ENCODE data around the gene LIN7C.

The LIN7C gene

DNA sequence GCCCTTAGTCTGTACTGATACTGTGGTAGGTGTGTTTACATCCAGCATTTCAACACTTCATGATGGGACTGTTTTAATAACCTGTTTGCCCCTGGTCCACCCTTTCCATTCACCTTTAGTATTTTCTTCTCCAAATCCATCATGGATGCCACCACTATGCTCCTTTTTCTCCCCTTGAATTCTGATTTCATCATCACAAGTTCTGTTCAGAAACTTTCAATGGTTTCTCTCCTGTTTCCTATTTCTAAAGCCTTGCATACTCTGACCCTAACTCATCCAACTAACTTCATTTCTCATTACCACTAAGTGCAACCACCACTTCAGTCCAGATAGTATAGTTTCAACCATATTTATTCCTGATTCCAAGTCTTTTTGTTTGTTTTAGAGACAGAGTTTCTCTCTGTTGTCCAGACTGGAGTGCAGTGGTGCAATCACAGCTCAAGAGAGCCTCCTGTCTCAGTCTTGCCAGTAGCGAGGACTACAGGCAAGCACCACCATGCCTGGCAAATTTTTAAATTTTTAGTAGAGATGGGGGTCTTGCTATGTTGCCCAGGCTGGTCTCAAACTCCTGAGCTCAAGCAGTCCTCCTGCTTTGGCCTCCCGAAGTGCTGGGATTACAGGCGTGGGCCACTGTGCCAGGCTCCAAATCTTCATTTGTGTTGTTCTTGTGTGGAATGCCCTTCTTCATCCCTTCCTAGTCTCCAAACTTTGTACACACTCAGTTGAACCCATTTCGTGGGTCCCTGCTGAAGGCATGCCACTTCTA lies 1.2 kb upstream of the LIN7C start:
- no peak for DNase-seq

DNA sequence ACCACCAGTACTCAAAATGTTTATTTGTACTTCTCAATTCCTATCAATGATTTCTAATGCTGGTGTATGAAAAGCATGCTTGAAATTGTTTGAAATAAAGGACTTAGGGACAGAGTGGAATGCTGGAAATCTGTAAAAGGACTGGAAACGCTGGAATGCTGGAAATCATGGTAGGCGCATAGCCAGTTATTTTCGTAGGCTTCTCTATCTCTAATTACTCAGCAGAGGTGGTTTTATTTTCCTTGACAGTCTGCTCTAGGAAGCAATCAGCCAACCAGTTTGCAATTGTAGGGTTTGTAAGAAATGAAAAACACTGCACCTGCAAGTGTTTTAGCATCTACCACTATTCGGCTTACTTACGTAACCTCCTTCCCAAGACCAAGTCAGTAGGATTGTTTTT lies 788 bp downstream of the LIN7C start:
- DNase-seq: no peak

DNA sequence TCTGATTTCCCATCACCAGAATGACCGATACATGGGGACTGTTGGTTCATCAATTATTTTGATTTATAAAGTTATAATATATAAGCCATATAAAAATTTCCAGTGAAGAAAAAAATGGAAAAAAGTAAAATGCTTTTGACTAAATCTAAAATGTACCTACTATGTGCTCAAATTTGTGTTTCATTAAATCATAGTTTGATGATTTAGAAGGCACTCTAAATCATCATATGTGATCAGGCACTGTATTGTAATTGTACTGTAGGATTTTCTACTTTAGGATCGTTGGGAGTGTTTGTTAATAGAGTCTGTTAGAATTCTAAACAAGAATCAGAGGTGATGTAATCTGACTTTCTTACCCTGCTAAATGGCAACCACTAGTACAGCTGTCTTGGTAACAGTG lies 2.4 kb downstream of the LIN7C start:
- no peak for DNase-seq

DNA sequence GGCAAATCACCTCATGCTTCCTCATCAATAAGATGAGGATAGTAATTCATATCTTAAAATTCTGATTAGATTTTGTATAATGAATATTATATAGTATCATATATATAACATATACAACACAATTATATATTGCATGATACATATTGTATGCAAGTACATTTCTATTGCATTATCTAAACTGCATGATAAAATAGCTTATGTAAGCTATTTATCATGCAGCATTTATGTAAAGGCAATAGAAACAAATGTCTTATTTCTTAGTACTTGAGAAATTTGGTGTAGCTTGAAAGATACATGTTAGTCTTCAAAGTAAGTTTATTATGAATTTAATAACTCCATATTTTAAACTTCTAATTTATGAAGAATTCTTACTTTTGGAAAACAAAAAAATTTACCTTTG lies 5.5 kb downstream of the LIN7C start:
- no peak for DNase-seq

DNA sequence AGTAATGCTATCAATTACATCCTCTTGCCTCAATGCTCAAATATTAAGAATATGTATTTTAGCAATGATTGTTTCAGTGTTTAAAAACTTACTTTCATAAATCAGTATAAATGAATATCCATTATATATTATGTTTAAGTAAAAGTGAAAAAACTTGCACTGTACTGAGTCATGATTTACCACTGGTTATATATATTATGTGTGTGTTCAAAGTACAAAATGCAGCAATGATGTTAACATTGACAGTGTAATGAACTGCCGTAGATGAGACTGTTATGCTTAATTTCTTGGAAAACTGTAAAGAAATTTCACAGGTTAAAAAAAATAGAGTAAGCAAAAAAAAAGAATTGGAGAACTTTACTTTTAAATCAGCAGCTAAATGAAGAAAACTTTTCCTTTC lies 8.7 kb downstream of the LIN7C start:
- DNase-seq: no peak

DNA sequence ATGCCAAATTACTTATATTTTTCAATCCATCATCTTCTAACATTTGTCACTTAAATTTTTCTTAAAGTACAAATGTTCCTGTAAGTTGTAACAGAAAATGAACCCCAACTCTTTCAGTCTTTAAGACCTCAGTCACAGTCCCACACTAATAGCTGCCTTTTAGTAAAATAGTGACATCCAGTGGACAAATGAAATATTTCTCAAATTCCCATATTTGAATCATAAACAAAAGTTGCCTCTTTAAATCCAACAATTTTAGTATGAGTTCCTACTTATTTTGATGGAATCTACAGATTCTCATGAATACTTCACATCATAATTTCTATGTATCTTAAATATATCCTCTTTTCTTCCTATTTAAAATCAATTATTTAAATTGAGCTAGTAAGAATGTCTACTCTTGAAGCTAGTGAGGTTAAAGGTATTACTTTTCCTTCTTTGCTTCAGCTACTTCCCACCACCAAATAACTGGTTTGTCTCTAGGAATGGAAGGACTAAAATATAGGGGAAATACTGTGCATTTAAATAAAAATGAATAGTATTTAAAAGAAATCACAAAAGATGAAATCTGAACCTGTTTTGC lies 9.2 kb downstream of the LIN7C start:
- DNase-seq: no peak

DNA sequence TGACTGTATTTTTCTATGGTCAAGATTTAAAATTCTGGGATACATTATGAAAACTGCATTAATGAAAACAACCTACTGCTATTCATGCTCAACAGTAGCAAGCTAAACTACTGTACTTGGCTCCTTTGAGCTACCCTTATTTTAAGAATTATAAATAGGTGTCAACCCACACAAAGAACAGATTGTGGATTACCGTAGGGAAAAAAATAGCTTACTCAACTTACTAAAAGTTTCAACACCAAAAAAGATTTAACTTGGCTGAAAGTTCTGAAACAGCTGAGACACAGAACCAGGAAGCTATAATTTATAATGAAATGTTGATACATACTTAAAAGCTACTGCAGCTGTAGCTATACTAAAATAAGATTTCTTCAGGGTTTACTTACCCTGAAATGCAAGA lies 10.1 kb downstream of the LIN7C start:
- DNase-seq: no peak

DNA sequence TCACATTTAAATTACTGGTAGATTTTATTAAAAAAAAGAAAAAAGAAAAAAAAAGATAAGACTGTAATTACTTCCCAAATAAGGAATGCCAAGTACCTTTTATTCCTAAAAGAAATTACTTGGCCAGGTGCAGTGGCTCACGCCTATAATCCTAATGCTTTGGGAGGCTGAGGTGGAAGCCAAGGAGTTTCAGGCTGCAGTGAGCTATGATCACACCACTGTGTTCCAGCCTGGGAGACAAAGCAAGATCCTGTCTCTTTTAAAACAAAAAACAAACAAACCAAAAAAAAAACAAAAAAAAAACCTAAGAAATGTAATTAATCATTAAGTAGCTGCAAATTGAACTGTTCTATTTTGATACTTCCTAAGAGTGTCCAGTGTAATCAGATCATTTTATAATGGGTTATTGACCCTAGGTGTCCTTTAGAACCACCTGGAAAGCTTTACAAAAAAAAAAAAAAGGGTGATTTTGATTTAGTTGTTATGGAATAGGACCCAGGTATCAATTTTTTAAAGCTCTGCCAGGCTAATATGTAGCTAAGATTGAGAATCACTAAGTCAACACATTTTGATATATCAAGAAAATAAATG lies 10.8 kb downstream of the LIN7C start:
- no peak for DNase-seq

DNA sequence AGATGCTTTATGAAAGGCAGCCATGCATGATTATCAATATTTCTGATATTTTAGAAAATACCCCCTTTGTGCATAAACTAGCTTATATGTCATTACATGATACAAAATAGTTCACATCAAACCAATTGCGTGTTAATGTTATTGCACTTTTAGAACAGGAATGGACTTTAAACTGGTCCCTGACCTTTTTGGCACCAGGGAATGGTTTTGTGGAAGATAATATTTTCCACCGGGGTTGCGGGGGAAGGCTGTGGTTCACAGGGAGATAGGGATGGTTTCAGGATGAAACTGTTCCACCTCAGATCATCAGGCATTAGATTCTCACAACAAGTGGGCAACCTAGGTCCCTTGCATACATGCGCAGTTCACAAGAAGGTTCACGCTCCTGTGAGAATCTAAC lies 17.5 kb downstream of the LIN7C start:
- DNase-seq: no peak

DNA sequence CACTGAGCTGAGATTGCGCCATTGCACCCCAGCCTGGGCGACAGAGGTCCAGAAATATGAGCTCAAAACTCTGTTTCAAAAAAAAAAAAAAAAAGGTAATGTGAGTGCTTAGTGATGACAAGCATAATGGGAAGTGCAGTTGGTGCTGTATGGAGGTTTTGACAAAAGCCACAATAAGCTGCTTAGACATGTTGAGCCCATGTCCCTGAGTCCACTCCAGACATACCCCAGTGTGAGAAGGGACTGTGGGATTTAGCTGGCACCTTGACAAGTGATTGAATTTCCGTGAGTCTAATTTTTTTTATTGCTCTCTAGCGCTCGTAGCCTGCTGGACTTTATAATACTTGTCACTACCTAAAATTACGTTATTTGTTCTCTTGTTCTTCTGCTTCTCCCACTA lies 18.9 kb downstream of the LIN7C start:
- DNase-seq: no peak

DNA sequence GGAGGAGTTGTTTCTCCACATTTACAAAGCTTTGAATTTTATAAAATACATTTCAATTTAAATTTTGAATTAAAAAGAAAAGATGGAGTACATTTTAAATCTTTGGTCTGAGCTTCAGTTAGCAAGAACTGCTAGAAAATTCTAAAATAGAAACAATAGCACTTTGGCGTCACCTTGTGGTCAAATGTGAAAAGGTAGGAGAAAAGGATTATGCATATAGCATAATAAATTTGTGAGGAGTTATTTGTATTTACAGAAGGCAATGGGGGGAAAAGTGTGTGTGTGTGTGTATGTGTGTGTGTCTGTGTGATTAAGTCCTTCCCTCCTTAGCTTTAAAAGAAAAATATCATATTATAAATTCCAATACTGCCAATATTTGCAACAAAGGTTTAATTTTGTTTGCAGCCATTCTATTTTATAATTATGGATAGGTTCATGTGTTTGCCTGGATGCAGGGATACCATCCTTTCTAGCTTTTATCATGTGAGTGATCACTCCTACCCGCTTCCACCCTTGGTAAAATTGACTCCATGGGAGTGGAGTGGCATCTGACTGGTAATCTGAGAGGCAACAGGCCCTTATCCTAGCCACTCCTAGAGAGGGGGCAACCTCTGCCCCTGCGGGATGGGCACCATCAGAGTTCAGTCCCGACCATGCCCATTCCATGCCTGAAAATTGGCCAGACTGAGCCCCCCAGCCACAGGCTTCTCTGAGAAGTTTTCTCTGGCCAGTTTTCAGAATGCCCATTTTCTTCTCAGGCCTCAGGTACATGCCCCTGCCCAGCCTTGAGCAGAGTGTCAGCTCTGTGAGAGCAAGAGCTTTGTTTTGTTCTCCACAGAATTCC lies 20.4 kb downstream of the LIN7C start:
- DNase-seq: peak; percentile 6

DNA sequence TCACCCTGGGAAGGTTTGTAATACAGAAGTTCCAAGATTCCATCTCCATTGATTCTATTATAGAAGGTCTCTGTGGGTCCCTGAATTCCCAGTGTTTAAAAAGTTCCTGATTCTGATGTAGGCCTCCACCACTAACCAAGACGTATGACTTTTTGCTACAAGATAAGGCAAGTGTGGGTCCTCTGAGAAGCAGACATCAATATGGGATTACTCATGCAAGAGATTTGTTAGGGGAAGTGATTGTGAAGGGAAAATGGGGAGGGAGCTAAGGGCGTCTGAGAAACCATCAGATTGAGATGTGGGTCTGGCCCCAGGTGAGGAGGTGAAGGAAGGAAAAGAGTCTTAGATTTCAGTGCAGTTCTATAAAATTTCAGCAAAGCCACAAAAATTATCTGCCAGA lies 23.8 kb downstream of the LIN7C start:
- no peak for DNase-seq

DNA sequence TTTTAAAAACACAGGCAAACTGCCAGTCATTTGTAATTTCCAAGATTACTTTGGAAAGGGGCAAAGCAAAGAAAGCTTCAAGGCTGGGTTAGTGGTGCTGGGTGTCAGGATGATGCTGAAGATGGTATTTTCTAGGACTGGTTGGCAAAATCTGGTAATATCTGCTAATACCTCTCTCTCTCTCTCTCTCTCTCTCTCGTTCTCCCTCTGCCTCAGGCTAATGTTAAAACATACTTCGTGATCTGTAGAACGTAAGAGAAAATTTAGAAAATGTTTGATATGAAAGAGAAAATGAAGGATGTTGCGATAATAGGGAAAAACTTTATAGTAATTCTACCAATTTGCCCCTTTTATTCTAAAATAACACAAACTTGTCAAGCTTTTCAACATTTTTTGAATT lies 24.6 kb downstream of the LIN7C start:
- no peak for DNase-seq

DNA sequence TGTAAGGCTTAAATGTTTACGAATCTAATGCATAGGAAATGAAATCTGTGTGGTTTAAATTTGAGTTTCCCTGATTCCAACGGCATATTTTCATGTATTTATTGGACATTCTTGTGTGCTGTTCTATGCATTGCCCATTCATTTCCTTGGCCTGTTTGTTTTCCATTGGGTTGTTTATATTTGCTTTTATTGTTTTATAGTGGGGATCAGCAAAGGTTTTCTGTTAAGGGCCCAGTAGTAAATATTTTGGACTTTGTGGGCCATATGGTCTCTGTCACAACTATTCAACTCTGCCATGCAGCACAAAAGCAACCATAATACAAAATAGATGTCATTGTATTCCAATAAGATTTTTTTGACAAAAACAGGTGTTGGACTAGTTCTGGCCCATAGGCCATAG lies 28.7 kb downstream of the LIN7C start:
- DNase-seq: no peak

DNA sequence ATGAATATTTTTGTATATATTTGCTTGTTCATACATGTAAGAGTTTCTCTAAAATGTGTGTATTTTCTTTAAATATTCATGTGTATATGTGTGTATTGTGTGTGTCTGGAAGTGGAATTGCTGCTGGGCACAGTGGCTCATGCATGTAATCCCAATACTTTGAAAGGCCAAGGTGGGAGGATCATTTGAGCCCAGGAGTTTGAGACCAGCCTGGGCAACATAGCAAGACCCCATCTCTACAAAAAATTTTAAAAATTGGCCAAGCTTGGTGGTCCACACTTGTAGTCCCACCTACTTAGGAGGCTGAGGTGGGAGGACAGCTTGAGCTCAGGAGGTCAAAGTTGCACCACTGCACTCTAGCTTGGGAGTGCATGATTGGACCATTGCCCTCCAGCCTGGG lies 29.3 kb downstream of the LIN7C start:
- no peak for DNase-seq

DNA sequence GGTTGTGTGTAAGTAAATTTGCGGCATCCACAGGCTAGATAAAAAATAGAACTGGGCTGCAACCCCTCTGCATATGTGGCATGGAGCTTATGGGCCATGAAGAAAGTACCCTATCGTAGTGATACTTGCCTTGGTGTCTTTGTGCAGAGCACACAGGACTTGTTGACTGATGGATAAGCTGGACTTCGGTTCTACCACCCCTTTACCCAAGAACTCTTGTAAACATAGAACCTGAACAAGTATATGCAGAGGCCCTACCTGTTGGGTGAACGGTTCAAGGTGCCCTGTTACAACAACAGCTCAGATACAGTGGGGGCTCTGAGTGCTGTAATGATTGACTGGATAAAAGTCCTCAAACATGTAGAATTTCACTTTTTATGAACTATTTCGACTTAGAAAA lies 30.9 kb downstream of the LIN7C start:
- DNase-seq: no peak

DNA sequence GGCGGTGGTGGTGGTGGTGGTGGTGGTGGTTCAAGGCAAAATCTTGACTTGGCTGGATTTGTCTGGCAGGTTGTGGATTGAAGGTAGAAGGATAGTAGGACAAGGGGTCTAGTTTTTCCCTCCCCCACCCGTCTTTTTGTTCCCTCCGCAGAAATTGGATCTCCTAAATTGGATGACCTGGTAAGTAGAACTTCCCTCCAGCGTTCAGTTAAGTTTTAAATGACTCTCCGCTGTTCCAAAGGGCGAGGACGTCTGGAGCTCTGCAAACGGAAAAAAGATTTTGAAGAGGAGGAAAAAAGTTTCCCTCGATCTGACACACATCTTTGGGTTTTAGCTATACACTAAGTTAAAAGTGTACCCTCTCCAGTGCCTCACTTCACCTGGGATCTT lies 33.6 kb downstream of the LIN7C start:
- no peak for DNase-seq

DNA sequence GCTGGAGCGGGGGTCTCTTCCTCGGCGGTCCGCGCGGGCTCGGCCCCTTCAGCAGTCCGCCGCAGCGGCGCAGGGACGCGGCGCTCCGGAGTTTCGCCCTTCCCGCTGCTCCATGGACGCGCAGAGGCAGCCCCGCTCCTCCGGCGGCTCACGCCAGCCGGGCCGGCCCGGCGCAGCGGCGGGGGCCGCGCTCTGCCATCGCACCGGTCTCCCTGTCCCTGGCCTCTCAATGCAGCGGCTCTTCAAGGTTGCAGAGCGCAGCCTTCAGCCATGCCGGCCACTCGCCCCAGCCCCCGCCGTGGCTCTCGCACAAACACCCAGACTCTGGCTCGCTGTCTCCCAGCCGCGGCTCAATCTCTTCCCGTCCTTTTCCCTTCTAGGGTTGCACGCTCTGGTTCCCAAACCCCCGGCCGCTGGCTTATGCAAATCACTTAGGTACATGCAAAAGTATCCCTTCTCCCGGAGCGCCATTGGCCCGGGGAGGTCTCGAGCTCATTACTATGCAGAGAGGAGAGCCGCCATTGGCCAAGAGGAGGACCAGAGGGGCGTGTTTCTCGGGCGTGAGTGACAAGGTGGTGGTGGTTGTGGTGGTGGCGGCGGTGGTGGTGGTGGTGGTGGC lies 34.1 kb downstream of the LIN7C start, which contains the start of gene LGR4:
TSS of gene LGR4 (minus strand) at position 393 of the 619 bp plus-strand sequence. CDS start 488 bp downstream, outside the sequence.
- peak; percentile 74 for DNase-seq

DNA sequence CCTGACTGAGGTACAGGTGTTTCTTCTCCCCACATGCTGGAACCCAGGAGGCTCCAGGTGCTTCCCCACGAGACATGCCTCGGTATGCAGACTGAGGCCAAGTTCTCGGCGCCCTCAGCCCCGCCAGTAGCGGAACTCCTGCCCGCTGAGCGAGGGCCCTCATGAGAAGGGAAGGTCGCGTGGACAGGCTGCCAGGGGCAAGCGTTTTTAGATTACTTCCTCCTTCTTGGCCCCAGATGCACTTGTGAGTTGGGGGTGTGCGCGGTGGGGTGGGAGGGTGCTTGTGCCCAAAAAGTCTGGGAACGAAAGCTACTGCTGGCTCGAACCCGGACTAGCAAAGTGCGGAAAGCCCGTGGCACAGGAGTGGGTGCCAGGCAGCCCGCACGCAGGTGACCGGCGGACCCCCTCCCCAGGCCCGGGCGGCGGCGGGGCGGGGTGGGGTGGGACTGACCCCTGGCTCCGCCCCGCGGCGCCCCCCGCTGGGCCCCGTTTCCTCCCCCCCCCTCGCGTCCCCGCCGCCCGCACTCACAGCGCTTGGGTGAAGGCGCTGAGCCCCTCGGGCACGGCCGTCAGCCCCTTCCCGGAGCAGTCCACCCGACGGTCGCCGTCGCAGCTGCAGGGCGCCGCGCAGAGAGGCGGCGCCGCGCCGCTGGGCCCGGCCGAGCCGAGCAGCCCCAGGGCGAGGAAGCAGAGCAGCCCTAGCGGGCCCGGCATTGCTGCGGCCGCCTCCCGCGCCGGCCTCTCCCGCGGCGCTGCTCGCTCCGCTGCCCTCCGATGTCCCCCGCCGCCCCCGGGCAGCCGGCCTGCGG lies 34.8 kb downstream of the LIN7C start:
- DNase-seq: no peak

DNA sequence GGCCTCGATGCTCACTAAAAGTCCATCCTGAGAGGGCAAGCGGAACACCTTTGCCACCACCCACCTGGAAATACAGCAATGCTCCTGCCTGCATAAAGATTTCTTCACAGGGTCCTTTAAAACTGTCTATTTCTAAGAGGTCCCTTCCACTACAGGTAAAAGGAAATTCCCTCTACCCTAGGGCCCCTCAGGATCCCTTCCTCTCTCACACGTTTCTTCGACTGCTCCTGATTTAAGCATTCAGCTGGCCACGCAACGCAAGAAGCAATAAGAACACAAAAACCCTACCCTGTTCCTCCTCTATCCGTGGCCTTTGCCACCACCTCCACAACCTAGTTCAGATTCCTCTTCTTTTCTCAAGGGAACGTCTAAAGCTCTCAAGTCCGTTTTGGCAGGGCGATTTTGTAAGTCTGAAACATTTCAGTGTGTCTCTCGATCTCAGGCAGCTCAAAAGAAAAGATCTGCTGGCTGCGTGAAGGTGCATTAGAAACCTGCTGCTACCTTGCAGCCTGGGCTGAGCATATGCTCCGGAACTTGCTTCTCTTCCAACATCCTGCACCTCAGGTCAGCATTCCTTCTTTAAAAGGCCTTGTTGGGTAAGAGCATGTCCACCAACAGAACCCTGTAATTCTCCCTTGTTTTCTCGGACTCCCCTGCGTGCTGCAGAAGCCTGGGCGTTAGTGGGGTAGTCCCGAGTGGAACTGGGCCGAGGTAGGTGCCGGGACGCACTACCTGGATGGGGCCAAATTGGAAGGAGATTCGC lies 35.6 kb downstream of the LIN7C start:
- DNase-seq: no peak

DNA sequence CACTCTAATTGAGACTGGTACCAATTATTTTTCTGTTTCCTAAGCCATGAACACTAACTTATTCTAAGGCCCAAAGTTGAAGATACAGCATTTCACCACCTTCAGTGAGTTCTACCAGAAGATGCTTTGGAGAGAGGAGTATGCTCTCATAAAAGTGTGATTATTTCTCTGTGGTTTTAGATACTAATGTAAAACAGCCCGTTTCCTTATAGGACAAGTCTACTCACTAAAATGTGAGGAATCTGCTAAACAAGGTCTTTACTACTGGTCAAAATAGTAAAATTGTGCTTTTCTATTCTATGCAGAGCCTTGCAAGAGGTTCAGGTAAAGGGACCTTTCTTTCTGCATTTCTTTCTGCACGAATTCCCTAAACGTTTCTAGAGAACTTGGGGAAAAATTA lies 36.4 kb downstream of the LIN7C start:
- no peak for DNase-seq

Data from SHP77 treated with DMSO at 0.1 percent for 48 hours (cell line).